D721Med (cell line): ENCODE measurements around the gene C18orf32.
"Not testable (repeated sequence)": the region's sequence is repeated elsewhere in the genome, so short reads cannot be mapped to it uniquely, and the experiment has no call there.

Experiments
- DNase-seq: peaks from one replicate; pipeline ENCODE4 v3.0.0; 2011; ENCODE audit warnings: low spot score; ENCODE audit not compliant: insufficient read length
- FAIRE-seq: peaks from 2 replicates; lab custom pipeline; 2011; peaks lifted over from hg19 to GRCh38; lab: Jason Lieb, UNC
- CTCF ChIP-seq: IDR thresholded peaks from 2 replicates; pipeline ENCODE4 v1.5.1; 2012; ENCODE audit warnings: mild to moderate bottlenecking, control low read depth; ENCODE audit not compliant: insufficient read depth; ENCODE audit errors: missing control alignments

The C18orf32 gene

GRCh38 chr18:49456794-49457193 is 30.2 kb downstream of the C18orf32 start:
- TF ChIP-seq CTCF: no peak
- no peak for FAIRE-seq
- DNase-seq: no peak

DNA sequence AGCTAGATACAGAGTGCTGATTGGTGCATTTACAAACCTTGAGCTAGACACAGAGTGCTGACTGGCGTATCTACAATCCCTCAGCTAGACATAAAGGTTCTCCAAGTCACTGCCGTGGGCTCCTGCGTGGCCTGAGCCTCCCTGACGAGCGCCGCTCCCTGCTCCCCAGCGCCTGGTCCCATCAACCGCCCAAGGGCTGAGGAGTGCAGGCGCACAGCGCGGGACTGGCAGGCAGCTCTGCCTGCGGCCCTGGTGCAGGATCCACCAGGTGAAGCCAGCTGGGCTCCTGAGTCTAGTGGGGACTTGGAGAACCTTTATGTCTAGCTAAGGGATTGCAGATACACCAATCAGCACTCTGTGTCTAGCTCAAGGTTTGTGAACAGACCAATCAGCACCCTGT is 34.5 kb downstream of the C18orf32 start:
- not testable (repeated sequence) for FAIRE-seq, DNase-seq

- FAIRE-seq (peak; percentile 98), DNase-seq (no peak)
- TF ChIP-seq CTCF: peak; percentile 57
These were observed 39.0 kb downstream of the C18orf32 start for GRCh38 chr18:49447810-49448745.

DNA sequence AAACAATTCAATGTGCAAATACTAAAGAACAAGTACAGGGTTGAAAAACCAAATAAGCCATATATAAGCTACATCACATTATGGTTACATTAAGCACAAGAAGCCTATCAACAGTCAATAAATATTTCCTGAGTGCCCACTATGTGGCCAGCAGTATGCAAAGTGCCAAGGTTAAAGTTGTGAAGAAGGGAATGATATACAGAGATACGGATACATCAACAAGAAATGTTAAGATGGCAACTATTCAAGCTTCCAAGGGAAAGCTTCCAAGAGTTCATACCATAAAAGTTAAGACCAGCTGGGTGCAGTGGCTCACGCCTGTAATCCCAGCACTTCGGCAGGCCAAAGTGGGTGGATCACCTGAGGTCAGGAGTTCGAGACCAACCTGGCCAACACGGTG is 40.6 kb downstream of the C18orf32 start:
- FAIRE-seq: no peak
- no peak for DNase-seq
- no peak for TF ChIP-seq CTCF

DNA sequence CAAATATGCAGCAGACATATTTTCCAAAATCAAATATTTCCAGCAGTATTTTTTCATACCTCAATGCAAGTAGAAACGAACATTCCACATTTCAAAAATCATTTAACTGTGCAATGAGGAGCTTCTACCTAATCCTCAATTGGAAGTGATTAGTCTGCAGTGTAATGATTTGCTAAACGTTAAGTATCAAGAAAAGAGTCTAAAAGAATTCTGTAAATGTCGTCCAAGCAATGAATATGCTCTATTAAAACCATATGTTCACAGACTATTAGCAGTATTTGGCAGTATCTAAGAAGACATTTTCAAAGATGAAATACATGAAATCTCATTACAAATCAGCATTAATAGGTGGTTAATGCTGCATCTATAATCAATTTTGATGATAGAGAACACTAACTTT is 42.5 kb downstream of the C18orf32 start:
- no peak for TF ChIP-seq CTCF
- DNase-seq (no peak), FAIRE-seq (no peak)

- DNase-seq (no peak), FAIRE-seq (peak; percentile 93)
- TF ChIP-seq CTCF: no peak
These were observed 43.2 kb downstream of the C18orf32 start for GRCh38 chr18:49443837-49444236.

GRCh38 chr18:49441338-49441938 is 45.6 kb downstream of the C18orf32 start:
- TF ChIP-seq CTCF: no peak
- FAIRE-seq (no peak), DNase-seq (no peak)
